ENCODE measurements around the gene GDF10. TPM values are rescaled to one million over a fixed set of nuclear protein-coding genes. Genes with fewer than 3 reads are reported as not detected.

Gene GDF10, protein sequence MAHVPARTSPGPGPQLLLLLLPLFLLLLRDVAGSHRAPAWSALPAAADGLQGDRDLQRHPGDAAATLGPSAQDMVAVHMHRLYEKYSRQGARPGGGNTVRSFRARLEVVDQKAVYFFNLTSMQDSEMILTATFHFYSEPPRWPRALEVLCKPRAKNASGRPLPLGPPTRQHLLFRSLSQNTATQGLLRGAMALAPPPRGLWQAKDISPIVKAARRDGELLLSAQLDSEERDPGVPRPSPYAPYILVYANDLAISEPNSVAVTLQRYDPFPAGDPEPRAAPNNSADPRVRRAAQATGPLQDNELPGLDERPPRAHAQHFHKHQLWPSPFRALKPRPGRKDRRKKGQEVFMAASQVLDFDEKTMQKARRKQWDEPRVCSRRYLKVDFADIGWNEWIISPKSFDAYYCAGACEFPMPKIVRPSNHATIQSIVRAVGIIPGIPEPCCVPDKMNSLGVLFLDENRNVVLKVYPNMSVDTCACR
- total RNA-seq = 1.7 TPM

DNA sequence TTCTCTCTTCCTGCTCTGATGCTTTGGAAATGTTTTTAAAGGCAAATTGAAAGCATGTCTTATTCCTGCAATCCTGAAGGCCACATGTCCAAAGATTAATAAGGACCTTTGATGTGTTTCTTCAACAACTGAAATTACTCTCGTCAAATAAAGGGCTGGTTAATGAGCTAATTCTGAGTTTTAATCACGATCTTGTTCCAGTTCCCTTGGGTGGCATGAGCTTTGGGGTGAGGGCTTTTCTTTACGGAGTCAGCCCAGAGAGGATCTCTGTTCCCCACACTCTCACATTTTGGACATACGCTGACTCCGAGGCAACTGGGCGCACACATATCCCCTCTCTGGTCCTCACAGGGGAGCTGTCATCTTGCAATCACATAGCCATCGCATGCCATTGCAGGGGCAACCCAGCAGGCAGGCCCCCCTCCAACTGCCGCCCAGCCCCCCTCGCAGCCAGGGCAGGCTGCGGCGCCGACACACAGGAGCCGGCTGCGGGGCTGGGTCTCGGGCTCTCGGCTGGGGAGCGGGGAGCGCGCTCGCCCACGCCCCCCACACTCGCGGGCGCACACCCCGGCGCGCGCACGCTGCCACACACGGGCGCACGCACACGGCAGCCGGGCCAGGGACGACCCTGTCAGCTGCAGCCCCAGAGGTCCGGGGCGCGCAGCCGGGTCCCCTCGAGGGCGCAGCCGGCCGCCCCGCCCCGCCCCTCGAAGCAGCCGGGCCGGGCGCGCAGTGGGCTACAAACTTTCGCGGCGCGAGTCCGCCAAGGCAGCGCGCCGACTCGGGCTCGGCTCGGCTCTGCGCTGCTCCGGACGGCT lies at the start of gene GDF10:
GDF10 (plus strand) TSS at position 587 of the 818 bp plus-strand sequence. CDS start 455 bp downstream, outside the sequence.
- intact Hi-C loops (cut with DNase I) = loop anchor here (10.0 kb wide), 1 partner anchor 255 kb away; no protein-coding TSS in a partner anchor
- TF ChIP-seq CTCF (IDR thresholded peaks at IDR 0.05) (no peak), POLR2AphosphoS5 (IDR thresholded peaks at IDR 0.05; ENCODE audit: insufficient read depth in 1 of 2, low read depth in 1 of 2) (no peak), POLR2A (IDR thresholded peaks at IDR 0.05) (no peak)
- H3K27ac ChIP-seq = no peak within 1 kb of the TSS
- peaks cover 24% of the 10 kb centered on the region for H3K4me1 ChIP-seq
- no peaks in the 10 kb centered on the region for H3K36me3 ChIP-seq
- H3K4me3 ChIP-seq = peak within 1 kb of the TSS; percentile 48 to 62
- no peak for DNase-seq (ENCODE audit: extremely low spot score in 2 of 2)
- no peaks in the 10 kb centered on the region for H3K9me3 ChIP-seq
- H3K27me3 ChIP-seq = no peaks in the 10 kb centered on the region

DNA sequence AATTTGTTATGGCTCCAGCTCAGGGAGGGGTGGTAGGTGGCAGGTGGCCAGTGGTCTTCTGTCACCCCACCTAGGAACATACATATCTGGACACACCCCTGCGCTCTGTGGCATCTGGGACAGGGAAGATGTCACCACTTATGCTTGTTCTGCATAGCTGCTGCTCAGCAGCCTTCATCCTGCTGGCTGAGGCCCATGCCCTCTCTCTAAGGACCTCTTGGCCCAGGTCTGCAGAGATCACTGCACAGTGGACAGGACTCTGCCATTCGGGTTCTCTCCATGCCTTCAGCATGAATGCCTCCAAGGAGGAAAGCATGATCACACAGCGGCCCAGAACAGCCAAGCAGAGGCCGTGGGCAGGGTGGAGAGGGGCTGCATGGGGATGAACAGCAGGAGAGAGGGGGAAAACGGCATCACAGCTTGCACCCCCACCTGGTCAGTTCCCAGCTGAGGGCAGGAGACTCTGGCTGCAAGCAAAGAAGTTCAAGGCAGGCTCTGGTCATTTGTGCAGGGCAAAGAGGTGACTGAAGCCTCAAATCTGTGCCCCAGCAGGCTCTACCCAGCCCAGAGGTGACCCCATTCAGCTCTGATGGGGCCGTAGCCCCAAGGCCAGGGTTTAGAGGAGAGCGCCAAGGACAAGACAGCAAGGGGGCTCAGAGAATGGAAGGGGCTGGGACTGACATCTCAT lies 47.8 kb upstream of the GDF10 start:
- no peak overlapping the region for H3K27ac ChIP-seq
- no peaks in the 10 kb centered on the region for H3K4me1 ChIP-seq
- no peak overlapping the region for H3K4me3 ChIP-seq
- peak; percentile 65 to 79 for DNase-seq (ENCODE audit: extremely low spot score in 2 of 2)
- TF ChIP-seq CTCF (IDR thresholded peaks at IDR 0.05) (no peak), POLR2A (IDR thresholded peaks at IDR 0.05) (no peak), POLR2AphosphoS5 (IDR thresholded peaks at IDR 0.05; ENCODE audit: insufficient read depth in 1 of 2, low read depth in 1 of 2) (no peak)
- intact Hi-C loops (cut with DNase I) = no loop called here
- no peaks in the 10 kb centered on the region for H3K9me3 ChIP-seq
- H3K36me3 ChIP-seq = no peaks in the 10 kb centered on the region
- H3K27me3 ChIP-seq = no peaks in the 10 kb centered on the region

DNA sequence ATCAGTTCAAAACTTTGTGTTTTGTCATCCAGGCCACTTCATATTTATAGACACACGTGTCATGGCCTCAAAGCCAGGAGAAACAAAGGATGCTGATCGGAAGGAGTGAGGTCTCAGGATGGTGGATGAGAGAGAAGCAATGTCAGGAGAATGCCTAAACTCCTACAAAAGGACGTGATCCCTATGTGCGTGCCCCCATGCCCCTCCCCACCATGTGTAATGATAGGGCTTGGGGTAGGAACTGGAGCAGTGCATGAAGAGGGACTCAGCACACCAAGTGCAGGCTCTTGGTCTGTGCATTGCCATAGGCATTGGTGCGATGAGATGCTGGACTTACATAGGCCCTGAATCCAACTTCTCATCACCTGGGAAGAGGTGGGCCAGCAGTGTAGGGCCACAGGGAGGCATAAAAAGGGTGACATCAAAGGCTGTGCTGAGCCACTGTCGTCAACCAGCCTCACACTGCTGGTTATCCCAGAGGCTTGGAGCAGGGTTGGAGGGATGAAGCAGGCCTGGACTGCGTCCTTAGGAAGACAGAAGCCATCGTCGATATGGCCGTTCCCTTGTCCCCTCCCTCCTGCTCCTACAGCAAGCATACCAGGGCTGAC lies 46.9 kb upstream of the GDF10 start:
- intact Hi-C loops (cut with DNase I) = no loop called here
- Histone ChIP-seq H3K4me1 (no peaks in the 10 kb centered on the region), H3K27ac (no peak overlapping the region), H3K36me3 (no peaks in the 10 kb centered on the region), H3K4me3 (no peak overlapping the region), H3K9me3 (no peaks in the 10 kb centered on the region), H3K27me3 (no peaks in the 10 kb centered on the region)
- TF ChIP-seq CTCF (IDR thresholded peaks at IDR 0.05) = no peak
- no peak for TF ChIP-seq POLR2A (IDR thresholded peaks at IDR 0.05)
- TF ChIP-seq POLR2AphosphoS5 (IDR thresholded peaks at IDR 0.05; ENCODE audit: insufficient read depth in 1 of 2, low read depth in 1 of 2) = no peak
- peak; percentile 56 to 58 for DNase-seq (ENCODE audit: extremely low spot score in 2 of 2)

DNA sequence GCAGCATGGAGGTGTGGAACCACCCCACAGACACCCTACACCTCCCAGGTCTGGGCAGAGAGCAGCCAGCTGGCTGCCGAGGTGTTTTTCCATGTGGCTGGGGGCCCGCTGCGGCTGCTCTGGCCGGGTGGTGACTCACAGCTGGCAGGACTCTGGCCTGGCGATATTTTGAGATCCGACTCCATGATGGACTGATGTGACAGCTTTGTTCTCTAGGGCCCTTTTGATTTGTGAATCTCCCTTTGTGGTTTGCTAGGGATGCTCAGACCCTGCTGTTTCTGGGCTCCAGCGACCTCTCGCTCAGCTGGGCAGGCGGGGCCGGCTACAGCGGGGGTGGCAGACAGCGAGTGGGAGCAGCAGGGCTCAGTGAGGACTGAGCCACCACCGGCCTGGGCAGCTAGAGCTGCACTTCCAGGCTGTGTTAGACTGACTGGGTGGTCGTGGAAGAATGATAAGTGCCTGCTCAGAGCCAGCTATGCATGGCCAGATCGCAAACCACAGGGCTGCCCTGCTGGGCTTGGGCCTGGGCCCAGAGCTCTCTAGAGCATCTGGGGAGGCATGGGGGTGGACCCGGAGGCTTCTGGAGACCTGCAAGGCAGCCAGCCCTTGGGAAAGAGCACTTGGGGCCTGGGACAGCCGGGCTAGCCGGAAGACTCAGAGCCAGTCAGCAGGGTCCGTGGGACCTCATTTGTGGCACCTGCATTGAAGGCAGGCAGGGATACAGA lies 46.2 kb upstream of the GDF10 start:
- Histone ChIP-seq H3K36me3 (no peaks in the 10 kb centered on the region), H3K4me3 (no peak overlapping the region), H3K9me3 (no peaks in the 10 kb centered on the region), H3K4me1 (no peaks in the 10 kb centered on the region), H3K27ac (no peak overlapping the region), H3K27me3 (no peaks in the 10 kb centered on the region)
- intact Hi-C loops (cut with DNase I) = no loop called here
- DNase-seq (ENCODE audit: extremely low spot score in 2 of 2) = peak; percentile 46 to 77
- TF ChIP-seq POLR2A (IDR thresholded peaks at IDR 0.05) (no peak), CTCF (IDR thresholded peaks at IDR 0.05) (no peak), POLR2AphosphoS5 (IDR thresholded peaks at IDR 0.05; ENCODE audit: insufficient read depth in 1 of 2, low read depth in 1 of 2) (no peak)

All from vagina (tissue), 2 donors.